Thyroid gland (tissue), 4 donors: ENCODE measurements around the gene ANP32A. TPM values are rescaled to one million over a fixed set of nuclear protein-coding genes. Genes with fewer than 3 reads are reported as not detected.

Source experiments
- DNase-seq, 2 donors: peaks; one replicate each; pipeline ENCODE4 v3.0.0-alpha.2; 2019
- H3K27ac ChIP-seq, 3 donors: fragments of 200-600 bp; sonication (generic); 1 replicate in 2 of 3; 2 replicates in 1 of 3; pipeline ENCODE4 v1.5.1; 2016 to 2019; ENCODE audit warnings: mild to moderate bottlenecking in 1 of 3, moderate library complexity in 1 of 3
- H3K27me3 ChIP-seq: fragments of 200-600 bp; sonication (generic); one replicate; pipeline ENCODE4 v1.5.1; 2019
- H3K36me3 ChIP-seq, 2 donors: fragments of 200-600 bp; sonication (generic); one replicate each; pipeline ENCODE4 v1.5.1; 2016 to 2019
- H3K4me1 ChIP-seq, 2 donors: fragments of 200-600 bp; sonication (generic); one replicate each; pipeline ENCODE4 v1.5.1; 2017 to 2019
- H3K4me3 ChIP-seq, 3 donors: fragments of 200-600 bp; sonication (generic); replicated peaks in 1 of 3; 1 replicate in 2 of 3; 2 replicates in 1 of 3; pipeline ENCODE4 v1.5.1; 2016; ENCODE audit warnings: mild to moderate bottlenecking in 1 of 3
- H3K9me3 ChIP-seq: fragments of 200-600 bp; sonication (generic); one replicate; pipeline ENCODE4 v1.5.1; 2017
- POLR2A ChIP-seq, 2 donors: fragments of 450-650 bp; IDR thresholded peaks; one replicate each; pipeline ENCODE4 v1.6.1; 2017; ENCODE audit warnings: antibody characterized with exemption in 2 of 2, mild to moderate bottlenecking in 2 of 2, moderate library complexity in 1 of 2
- WGBS, 2 donors: methylation state at CpG; one replicate each; pipeline ENCODE4 v1.1.5; 2017; 5-methylcytosine and 5-hydroxymethylcytosine counted together
- intact Hi-C: fragments of 100-400 bp; cut with DNase I; formaldehyde crosslinking; loops from one replicate; pipeline ENCODE4 v1.15.1; 2023
- total RNA-seq, 4 donors: library from RNA; depleted of rRNA; stranded (reverse); fragments of >200 nt; gene quantifications; one replicate each; pipeline ENCODE4 v1.2.3, GENCODE V29; 2016
- TF ChIP-seq, protein P1 (sequence below), 6 experiments: fragments of 200-600 bp in 3 of 6; fragments of 450-650 bp in 3 of 6; sonication (generic) in 3 of 6; IDR thresholded peaks; one replicate each; pipeline ENCODE4 v1.5.1; 2016 to 2019; ENCODE audit warnings: antibody characterized with exemption in 6 of 6, mild to moderate bottlenecking in 2 of 6, inconsistent platforms in 1 of 6, moderate library complexity in 1 of 6

ANP32A gene
- total RNA-seq, 4 donors from 2014 or later, result 65.4 to 116 (median 79.5) TPM

GRCh38 chr15:68733666-68734065 lies 87.0 kb downstream of the ANP32A start:
- H3K4me1 ChIP-seq, result peaks cover 8 to 17% of the 10 kb centered on the region in 2 donors
- H3K36me3 ChIP-seq, result no peaks in the 10 kb centered on the region
- 45 to 48% methylated on average over 6 of the region's 6 CpGs for WGBS, 2 donors
- no peak for DNase-seq
- no peak for TF ChIP-seq POLR2A (IDR thresholded peaks at IDR 0.05)
- H3K27ac ChIP-seq, result no peak overlapping the region
- H3K27me3 ChIP-seq, result no peaks in the 10 kb centered on the region
- H3K9me3 ChIP-seq, result no peaks in the 10 kb centered on the region
- intact Hi-C loops, result loop anchor here (5.0 kb wide), 1 partner anchor 144 kb away; no protein-coding TSS in a partner anchor
- H3K4me3 ChIP-seq, result no peak overlapping the region

DNA sequence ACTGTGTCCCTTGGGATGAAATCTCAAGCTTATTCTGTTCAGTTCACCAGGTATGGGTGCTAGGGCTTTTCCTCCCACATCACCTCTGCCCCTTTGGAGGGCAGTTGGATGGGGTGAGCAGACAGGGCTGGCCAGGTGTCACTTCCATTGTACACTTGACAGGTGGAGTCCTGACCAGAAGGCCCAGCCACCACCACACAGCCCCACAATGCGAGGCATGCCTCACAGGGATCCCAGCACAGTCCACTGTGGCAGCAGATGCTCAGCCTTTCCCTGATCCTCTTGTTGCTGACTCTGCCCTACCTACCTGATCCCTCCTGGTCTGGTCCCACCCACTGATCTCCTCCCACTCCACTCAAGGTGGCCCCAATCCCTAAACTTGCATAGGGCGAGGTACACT lies 88.2 kb downstream of the ANP32A start:
- no peaks in the 10 kb centered on the region for H3K27me3 ChIP-seq
- no peak overlapping the region for H3K4me3 ChIP-seq
- intact Hi-C loops, result loop anchor here (5.0 kb wide), 1 partner anchor 145 kb away; no protein-coding TSS in a partner anchor
- TF ChIP-seq POLR2A (IDR thresholded peaks at IDR 0.05), result no peak
- TF ChIP-seq, protein P1, sequence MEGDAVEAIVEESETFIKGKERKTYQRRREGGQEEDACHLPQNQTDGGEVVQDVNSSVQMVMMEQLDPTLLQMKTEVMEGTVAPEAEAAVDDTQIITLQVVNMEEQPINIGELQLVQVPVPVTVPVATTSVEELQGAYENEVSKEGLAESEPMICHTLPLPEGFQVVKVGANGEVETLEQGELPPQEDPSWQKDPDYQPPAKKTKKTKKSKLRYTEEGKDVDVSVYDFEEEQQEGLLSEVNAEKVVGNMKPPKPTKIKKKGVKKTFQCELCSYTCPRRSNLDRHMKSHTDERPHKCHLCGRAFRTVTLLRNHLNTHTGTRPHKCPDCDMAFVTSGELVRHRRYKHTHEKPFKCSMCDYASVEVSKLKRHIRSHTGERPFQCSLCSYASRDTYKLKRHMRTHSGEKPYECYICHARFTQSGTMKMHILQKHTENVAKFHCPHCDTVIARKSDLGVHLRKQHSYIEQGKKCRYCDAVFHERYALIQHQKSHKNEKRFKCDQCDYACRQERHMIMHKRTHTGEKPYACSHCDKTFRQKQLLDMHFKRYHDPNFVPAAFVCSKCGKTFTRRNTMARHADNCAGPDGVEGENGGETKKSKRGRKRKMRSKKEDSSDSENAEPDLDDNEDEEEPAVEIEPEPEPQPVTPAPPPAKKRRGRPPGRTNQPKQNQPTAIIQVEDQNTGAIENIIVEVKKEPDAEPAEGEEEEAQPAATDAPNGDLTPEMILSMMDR (IDR thresholded peaks at IDR 0.05), result no peak
- H3K36me3 ChIP-seq, result no peaks in the 10 kb centered on the region
- H3K27ac ChIP-seq, result no peak overlapping the region
- DNase-seq, result no peak
- no peaks in the 10 kb centered on the region for H3K9me3 ChIP-seq
- WGBS, 2 donors, result 92 to 98% methylated on average over 2 of the region's 2 CpGs
- peaks cover 8 to 17% of the 10 kb centered on the region in 2 donors for H3K4me1 ChIP-seq

GRCh38 chr15:68730976-68731897 lies 89.5 kb downstream of the ANP32A start:
- 66 to 69% methylated on average over 13 to 15 of the region's 15 CpGs for WGBS, 2 donors
- TF ChIP-seq, protein P1 (IDR thresholded peaks at IDR 0.05), result no peak
- no peak for TF ChIP-seq POLR2A (IDR thresholded peaks at IDR 0.05)
- Histone ChIP-seq H3K4me1 (peaks cover 8 to 17% of the 10 kb centered on the region in 2 donors), H3K27me3 (no peaks in the 10 kb centered on the region), H3K27ac (no peak overlapping the region), H3K36me3 (no peaks in the 10 kb centered on the region), H3K9me3 (no peaks in the 10 kb centered on the region), H3K4me3 (no peak overlapping the region)
- no peak for DNase-seq
- intact Hi-C loops, result loop anchor here (5.0 kb wide), 1 partner anchor 146 kb away; no protein-coding TSS in a partner anchor

DNA sequence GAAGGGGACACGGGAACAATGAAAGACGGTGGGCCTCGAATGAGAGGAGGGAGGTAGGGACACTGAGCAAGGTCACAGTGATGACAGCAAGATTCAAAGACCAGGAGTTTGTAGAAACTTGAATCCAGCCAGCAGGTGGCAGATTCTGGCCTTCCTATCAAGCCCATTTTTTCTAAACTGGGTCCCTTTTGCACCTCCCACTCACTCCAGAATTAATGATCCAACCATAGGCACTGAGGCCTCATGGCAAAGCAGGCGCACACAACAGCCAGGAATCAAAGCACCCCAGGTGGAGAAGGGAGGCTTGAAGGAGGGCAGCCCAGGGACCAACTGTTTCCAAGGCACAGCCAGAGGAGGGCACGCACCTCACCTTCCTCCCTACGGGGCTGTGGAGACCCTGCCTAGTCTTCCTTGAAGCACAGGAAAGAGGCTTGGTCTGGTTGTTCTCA lies 90.2 kb downstream of the ANP32A start:
- WGBS, 2 donors, result 37 to 56% methylated on average over 4 to 6 of the region's 6 CpGs
- Histone ChIP-seq H3K9me3 (no peaks in the 10 kb centered on the region), H3K27ac (peak overlapping the region in 2 of 3 donors; percentile 50 to 54), H3K27me3 (no peaks in the 10 kb centered on the region), H3K36me3 (no peaks in the 10 kb centered on the region), H3K4me1 (peaks cover 8 to 17% of the 10 kb centered on the region in 2 donors), H3K4me3 (no peak overlapping the region)
- peak; percentile 43 to 46 for DNase-seq
- intact Hi-C loops, result loop anchor here (5.0 kb wide), 1 partner anchor 147 kb away; no protein-coding TSS in a partner anchor
- no peak for TF ChIP-seq POLR2A (IDR thresholded peaks at IDR 0.05)
- TF ChIP-seq, protein P1 (IDR thresholded peaks at IDR 0.05), result peak in 5 of 6 experiments; percentile 26 to 59 (median 46)

GRCh38 chr15:68729789-68730411 lies 90.8 kb downstream of the ANP32A start:
- intact Hi-C loops, result loop anchor here (5.0 kb wide), 1 partner anchor 147 kb away; no protein-coding TSS in a partner anchor
- H3K4me3 ChIP-seq, result no peak overlapping the region
- peak; percentile 58 to 71 for DNase-seq
- no peaks in the 10 kb centered on the region for H3K36me3 ChIP-seq
- WGBS, 2 donors, result 4 to 8% methylated on average over 4 to 7 of the region's 8 CpGs
- TF ChIP-seq, protein P1 (IDR thresholded peaks at IDR 0.05), result no peak
- TF ChIP-seq POLR2A (IDR thresholded peaks at IDR 0.05), result no peak
- peaks cover 8 to 17% of the 10 kb centered on the region in 2 donors for H3K4me1 ChIP-seq
- H3K27me3 ChIP-seq, result no peaks in the 10 kb centered on the region
- no peaks in the 10 kb centered on the region for H3K9me3 ChIP-seq
- H3K27ac ChIP-seq, result peak overlapping the region in 2 of 3 donors; percentile 50 to 54
